GM23338 (cell line): ENCODE results near the gene SPG7. TPM values are rescaled to one million over a fixed set of nuclear protein-coding genes. Genes with fewer than 3 reads are reported as not detected.

Experiments used
- ATAC-seq: fragments of 200-7000 bp; cut with Tn5 transposase; 3 replicates; pipeline ENCODE4 v1.9.1; 2020
- DNase-seq: peaks from one replicate; pipeline ENCODE4 v3.0.0-alpha.2; 2015; ENCODE audit warnings: low spot score
- H2AFZ ChIP-seq: fragments of 200-600 bp; sonication (generic); 2 replicates; pipeline ENCODE4 v1.8.0; 2016; ENCODE audit warnings: antibody characterized with exemption, mild to moderate bottlenecking, moderate library complexity
- H3F3A ChIP-seq: fragments of 200-600 bp; sonication (generic); replicated peaks from 2 replicates; pipeline ENCODE4 v1.8.0; 2017; ENCODE audit warnings: antibody characterized with exemption, mixed run types, low read depth
- H3K27ac ChIP-seq: fragments of 200-600 bp; sonication (generic); 2 replicates; pipeline ENCODE4 v1.6.1; 2016; ENCODE audit warnings: low read depth
- H3K27me3 ChIP-seq: fragments of 200-600 bp; sonication (generic); 2 replicates; pipeline ENCODE4 v1.8.0; 2016; ENCODE audit warnings: mild to moderate bottlenecking, mixed run types, moderate library complexity; ENCODE audit not compliant: insufficient read depth
- H3K36me3 ChIP-seq: fragments of 200-600 bp; sonication (generic); 2 replicates; pipeline ENCODE4 v1.8.0; 2016; ENCODE audit warnings: mild to moderate bottlenecking; ENCODE audit not compliant: insufficient read depth
- H3K4me1 ChIP-seq: fragments of 200-600 bp; sonication (generic); 2 replicates; pipeline ENCODE4 v1.8.0; 2016; ENCODE audit warnings: mild to moderate bottlenecking, moderate library complexity; ENCODE audit not compliant: insufficient read depth
- H3K4me2 ChIP-seq: fragments of 200-600 bp; sonication (generic); 2 replicates; pipeline ENCODE4 v1.7.1; 2017; ENCODE audit warnings: mixed run types
- H3K4me3 ChIP-seq: fragments of 200-600 bp; sonication (generic); 2 replicates; pipeline ENCODE4 v1.6.1; 2016; ENCODE audit warnings: mixed run types
- H3K79me2 ChIP-seq: fragments of 200-600 bp; sonication (generic); replicated peaks from 2 replicates; pipeline ENCODE4 v1.8.0; 2017; ENCODE audit warnings: mild to moderate bottlenecking; ENCODE audit not compliant: insufficient read depth
- H3K9me2 ChIP-seq: fragments of 200-600 bp; sonication (generic); 2 replicates; pipeline ENCODE4 v1.8.0; 2017; ENCODE audit not compliant: insufficient read depth
- H4K20me1 ChIP-seq: fragments of 200-600 bp; sonication (generic); replicated peaks from 2 replicates; pipeline ENCODE4 v1.8.0; 2017; ENCODE audit warnings: mild to moderate bottlenecking; ENCODE audit not compliant: insufficient read depth
- H3K27ac Mint-ChIP-seq: 2 replicates; pipeline ENCODE4 v1.8.0; 2020; ENCODE audit warnings: inconsistent platforms, mild to moderate bottlenecking, moderate library complexity, mixed read lengths
- H3K27me3 Mint-ChIP-seq: 3 replicates; pipeline ENCODE4 v1.8.0; 2022; ENCODE audit warnings: low read depth, mild to moderate bottlenecking, moderate library complexity, mixed read lengths, inconsistent platforms; ENCODE audit not compliant: insufficient read depth, poor library complexity
- H3K36me3 Mint-ChIP-seq: 3 replicates; pipeline ENCODE4 v1.8.0; 2021; ENCODE audit warnings: low read depth, mild to moderate bottlenecking, inconsistent platforms, moderate library complexity, mixed read lengths
- H3K4me1 Mint-ChIP-seq: 3 replicates; pipeline ENCODE4 v1.8.0; 2020; ENCODE audit warnings: mild to moderate bottlenecking, inconsistent platforms, mixed read lengths
- H3K4me3 Mint-ChIP-seq: 3 replicates; pipeline ENCODE4 v1.8.0; 2021; ENCODE audit warnings: moderate library complexity, mild to moderate bottlenecking, inconsistent platforms, mixed read lengths
- H3K9me3 Mint-ChIP-seq: 3 replicates; pipeline ENCODE4 v1.8.0; 2020; ENCODE audit warnings: moderate library complexity, mild to moderate bottlenecking, inconsistent platforms, mixed read lengths
- JUNB ChIP-seq: IDR thresholded peaks from one replicate; pipeline ENCODE4 v1.6.1; 2016; ENCODE audit warnings: antibody characterized with exemption; ENCODE audit not compliant: unreplicated experiment
- ZNF462 ChIP-seq: fragments of 250-450 bp; sonication (Bioruptor Pico); IDR thresholded peaks from 2 replicates; pipeline ENCODE4 v1.5.0; 2020; ENCODE audit warnings: mild to moderate bottlenecking, moderate library complexity
- polyA plus RNA-seq: library from polyadenylated mRNA; unstranded; fragments of >200 nt; fragmentation: Nextera tagmentation; extraction: Ambion mirVana; gene quantifications from 2 replicates; pipeline ENCODE4 v1.2.1, GENCODE V29; 2016
- total RNA-seq: library from RNA; depleted of rRNA; stranded (reverse); fragments of >200 nt; shearing (Covaris generic); gene quantifications from 2 replicates; pipeline ENCODE4 v1.2.3, GENCODE V29; 2014
- TF ChIP-seq, protein P1 (sequence below): IDR thresholded peaks from 2 replicates; pipeline ENCODE4 v1.6.1; 2016; ENCODE audit warnings: antibody characterized with exemption

SPG7 gene
- total and polyA plus RNA-seq, 2 experiments from 2014 or later = 77.1 to 267 TPM

- Histone ChIP-seq H3K36me3 (no peaks in the 10 kb centered on the region), H3K4me2 (no peak overlapping the region), H3K4me1 (no peaks in the 10 kb centered on the region), H3F3A (no peaks in the 10 kb centered on the region; the same call in none of the 2 replicates), H3K27ac (no peak overlapping the region), H3K4me3 (no peak overlapping the region), H3K79me2 (no peaks in the 10 kb centered on the region), H3K9me2 (no peaks in the 10 kb centered on the region), H4K20me1 (no peaks in the 10 kb centered on the region), H3K27me3 (no peaks in the 10 kb centered on the region), H2AFZ (no peak overlapping the region)
- H3K4me1 Mint-ChIP-seq = no peaks in the 10 kb centered on the region; the same call in 2 of the 3 replicates
- ATAC-seq = no peak
- peaks cover 20% of the 10 kb centered on the region for H3K36me3 Mint-ChIP-seq
- H3K4me3 Mint-ChIP-seq = no peak overlapping the region
- no peak overlapping the region for H3K27ac Mint-ChIP-seq
- peaks cover 13% of the 10 kb centered on the region for H3K9me3 Mint-ChIP-seq
- TF ChIP-seq ZNF462 (CRISPR knock-in tag) = no peak
- no peak for TF ChIP-seq JUNB
- no peak for DNase-seq
- peaks cover 1% of the 10 kb centered on the region for H3K27me3 Mint-ChIP-seq
These were observed 78.0 kb downstream of the SPG7 start for GRCh38 chr16:89586218-89586617.

- Histone ChIP-seq H3K36me3 (no peaks in the 10 kb centered on the region), H3K4me2 (no peak overlapping the region), H4K20me1 (no peaks in the 10 kb centered on the region), H3K79me2 (no peaks in the 10 kb centered on the region), H3K9me2 (no peaks in the 10 kb centered on the region), H3K4me1 (no peaks in the 10 kb centered on the region), H3F3A (no peaks in the 10 kb centered on the region; the same call in 1 of the 2 replicates), H3K27me3 (no peaks in the 10 kb centered on the region), H3K4me3 (no peak overlapping the region), H2AFZ (no peak overlapping the region), H3K27ac (no peak overlapping the region)
- H3K9me3 Mint-ChIP-seq = peaks cover 13% of the 10 kb centered on the region
- ATAC-seq (no peak; the same call in 2 of the 3 replicates), DNase-seq (no peak)
- H3K4me3 Mint-ChIP-seq = no peak overlapping the region
- H3K36me3 Mint-ChIP-seq = peaks cover 20% of the 10 kb centered on the region
- no peak overlapping the region for H3K27ac Mint-ChIP-seq
- peaks cover 5% of the 10 kb centered on the region for H3K27me3 Mint-ChIP-seq
- no peaks in the 10 kb centered on the region; the same call in 2 of the 3 replicates for H3K4me1 Mint-ChIP-seq
- TF ChIP-seq ZNF462 (CRISPR knock-in tag) = no peak
- TF ChIP-seq, protein P1, sequence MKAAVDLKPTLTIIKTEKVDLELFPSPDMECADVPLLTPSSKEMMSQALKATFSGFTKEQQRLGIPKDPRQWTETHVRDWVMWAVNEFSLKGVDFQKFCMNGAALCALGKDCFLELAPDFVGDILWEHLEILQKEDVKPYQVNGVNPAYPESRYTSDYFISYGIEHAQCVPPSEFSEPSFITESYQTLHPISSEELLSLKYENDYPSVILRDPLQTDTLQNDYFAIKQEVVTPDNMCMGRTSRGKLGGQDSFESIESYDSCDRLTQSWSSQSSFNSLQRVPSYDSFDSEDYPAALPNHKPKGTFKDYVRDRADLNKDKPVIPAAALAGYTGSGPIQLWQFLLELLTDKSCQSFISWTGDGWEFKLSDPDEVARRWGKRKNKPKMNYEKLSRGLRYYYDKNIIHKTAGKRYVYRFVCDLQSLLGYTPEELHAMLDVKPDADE = no peak
These were observed 78.7 kb downstream of the SPG7 start for GRCh38 chr16:89586853-89587252.
